GM12865 (cell line): ENCODE data around the gene HMSD.
"Not testable (repeated sequence)": the region's sequence is repeated elsewhere in the genome, so short reads cannot be mapped to it uniquely, and the experiment has no call there.

Experiments used
- DNase-seq: peaks from one replicate; pipeline ENCODE4 v3.0.0; 2010; ENCODE audit warnings: low read depth
- H3K4me3 ChIP-seq: 2 replicates; pipeline ENCODE4 v1.5.1; 2011; ENCODE audit warnings: mild to moderate bottlenecking, low read depth, low read length, control low read depth
- CTCF ChIP-seq: IDR thresholded peaks from 2 replicates; pipeline ENCODE4 v1.5.1; 2011; ENCODE audit warnings: low read length, control low read depth, low read depth, inconsistent platforms; ENCODE audit not compliant: insufficient read depth; ENCODE audit errors: missing control alignments

HMSD gene

GRCh38 chr18:63908858-63909257 lies 40.2 kb upstream of the HMSD start:
- DNase-seq = peak; percentile 61
- no peak for TF ChIP-seq CTCF

GRCh38 chr18:63909870-63910269 lies 39.2 kb upstream of the HMSD start:
- peak; percentile 49 for DNase-seq
- H3K4me3 ChIP-seq = peak overlapping the region; percentile 38; the same call in 1 of the 2 replicates

More at GRCh38 chr18:63908858-63909257, 40.2 kb upstream of the HMSD start:
- peak overlapping the region; percentile 38 for H3K4me3 ChIP-seq

GRCh38 chr18:63917817-63918216 lies 31.3 kb upstream of the HMSD start:
- H3K4me3 ChIP-seq = no peak overlapping the region
- no peak for TF ChIP-seq CTCF
- no peak for DNase-seq

More at GRCh38 chr18:63909870-63910269, 39.2 kb upstream of the HMSD start:
- no peak for TF ChIP-seq CTCF

GRCh38 chr18:63922049-63922448 lies 27.1 kb upstream of the HMSD start:
- DNase-seq = no peak
- no peak for TF ChIP-seq CTCF
- no peak overlapping the region for H3K4me3 ChIP-seq

DNA sequence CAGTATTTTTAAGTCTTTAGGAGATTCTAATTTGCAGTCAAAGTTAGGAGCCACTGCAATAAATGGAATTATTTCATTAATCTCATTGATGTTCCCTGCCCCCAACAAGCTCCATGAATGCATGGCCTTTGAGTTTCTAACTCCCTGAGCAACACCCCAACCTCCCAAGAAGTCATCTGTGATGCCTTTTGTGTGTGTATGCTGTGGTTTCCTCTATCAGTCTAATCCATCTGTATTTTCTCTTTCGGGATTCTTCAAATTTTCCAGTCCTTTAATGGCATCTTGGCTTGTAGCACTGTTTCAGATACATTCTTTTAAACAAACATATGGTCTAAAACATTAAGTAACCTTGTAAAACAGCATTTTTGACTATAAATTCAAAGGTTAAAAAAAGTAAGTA lies 24.6 kb upstream of the HMSD start:
- DNase-seq = no peak
- no peak for TF ChIP-seq CTCF
- no peak overlapping the region for H3K4me3 ChIP-seq

- no peak for DNase-seq
- TF ChIP-seq CTCF = no peak
- no peak overlapping the region for H3K4me3 ChIP-seq
Observed at GRCh38 chr18:63928331-63928730, 20.8 kb upstream of the HMSD start.

DNA sequence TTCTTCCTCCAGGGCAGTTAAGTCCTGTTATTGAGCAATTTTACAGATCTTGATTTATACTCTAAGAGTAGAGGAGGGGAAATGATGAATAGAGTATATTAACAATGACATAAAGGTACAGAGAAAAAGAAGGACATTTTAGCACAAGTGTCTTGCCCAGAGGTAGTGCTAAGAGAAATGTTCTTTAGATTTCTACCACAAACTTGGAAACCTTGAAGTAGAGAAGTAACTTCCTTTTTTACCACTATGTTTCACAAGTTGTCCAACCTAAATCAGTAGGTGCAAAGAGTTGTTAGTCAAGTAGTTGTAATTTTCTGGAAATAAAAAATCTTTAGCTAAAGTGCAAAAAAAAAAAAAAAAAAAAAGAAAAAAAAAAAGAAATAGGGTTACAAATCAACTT lies 19.7 kb upstream of the HMSD start:
- not testable (repeated sequence) for H3K4me3 ChIP-seq, DNase-seq
